Caco-2 (cell line): ENCODE results near the gene MYDGF. TPM values are rescaled to one million over a fixed set of nuclear protein-coding genes. Genes with fewer than 3 reads are reported as not detected.

Experiments used
- BruUV-seq: library from RNA; stranded (reverse); fragments of 400-500 nt; replicated peaks from 2 replicates; lab custom pipeline; 2021; lab: Mats Ljungman, UMichigan
- CTCF ChIA-PET: fragments of 300-600 bp; sonication (Branson Sonifier 250); formaldehyde crosslinking; loops from one replicate; lab custom pipeline; 2022; ENCODE audit warnings: antibody characterized with exemption; lab: Charles Lee
- POLR2A ChIA-PET: fragments of 300-600 bp; sonication (Branson Sonifier 250); formaldehyde crosslinking; loops from one replicate; lab custom pipeline; 2022; ENCODE audit warnings: antibody characterized with exemption; lab: Charles Lee
- DNase-seq, 2 experiments: peaks; one replicate each; pipeline versions ENCODE4 v3.0.0 to v3.0.0-alpha.2; 2020 to 2022
- H3K27me3 ChIP-seq: replicated peaks from 2 replicates; pipeline ENCODE4 v1.6.0; 2011; ENCODE audit warnings: low read length; ENCODE audit not compliant: control insufficient read depth, insufficient read depth
- H3K36me3 ChIP-seq: 2 replicates; pipeline ENCODE4 v1.5.1; 2011; ENCODE audit warnings: low read length; ENCODE audit not compliant: control insufficient read depth, insufficient read depth
- H3K4me1 ChIP-seq: fragments of 250-450 bp; sonication (Bioruptor Pico); 2 replicates; pipeline ENCODE4 v1.5.1; 2020; ENCODE audit warnings: mild to moderate bottlenecking
- H3K4me3 ChIP-seq: 2 replicates; pipeline ENCODE4 v1.5.1; 2011; ENCODE audit warnings: low read depth, mild to moderate bottlenecking, control low read depth, low read length
- H3K9me3 ChIP-seq: fragments of 250-450 bp; sonication (Bioruptor Pico); 2 replicates; pipeline ENCODE4 v1.5.1; 2020; ENCODE audit warnings: mild to moderate bottlenecking, moderate library complexity
- H3K27ac Mint-ChIP-seq: one replicate; pipeline ENCODE4 v1.8.0; 2022; ENCODE audit warnings: mixed read lengths; ENCODE audit not compliant: unreplicated experiment
- H3K27me3 Mint-ChIP-seq: one replicate; pipeline ENCODE4 v1.8.0; 2022; ENCODE audit warnings: mixed read lengths; ENCODE audit not compliant: insufficient read depth, unreplicated experiment
- H3K36me3 Mint-ChIP-seq: one replicate; pipeline ENCODE4 v1.8.0; 2022; ENCODE audit warnings: mild to moderate bottlenecking, mixed read lengths; ENCODE audit not compliant: insufficient read depth, unreplicated experiment
- H3K4me1 Mint-ChIP-seq: one replicate; pipeline ENCODE4 v1.8.0; 2022; ENCODE audit warnings: low read depth, mixed read lengths; ENCODE audit not compliant: unreplicated experiment
- H3K4me3 Mint-ChIP-seq: one replicate; pipeline ENCODE4 v1.8.0; 2022; ENCODE audit warnings: mild to moderate bottlenecking, moderate library complexity, mixed read lengths; ENCODE audit not compliant: unreplicated experiment
- H3K9me3 Mint-ChIP-seq: one replicate; pipeline ENCODE4 v1.8.0; 2022; ENCODE audit warnings: mixed read lengths; ENCODE audit not compliant: unreplicated experiment
- intact Hi-C: fragments of 100-400 bp; cut with micrococcal nuclease; formaldehyde crosslinking; loops from one replicate; pipeline ENCODE4 v1.10.0; 2022; ENCODE audit not compliant: unreplicated experiment
- total RNA-seq: library from RNA; stranded (reverse); gene quantifications from 2 replicates; pipeline ENCODE4 v1.2.3, GENCODE V29; 2022
- TF ChIP-seq, protein P1 (sequence below), 2 experiments: fragments of 200-600 bp in 1 of 2; IDR thresholded peaks; 1 replicate in 1 of 2; 2 replicates in 1 of 2; pipeline versions ENCODE4 v1.5.1 to v1.8.0; 2011 to 2022; ENCODE audit warnings: antibody characterized with exemption in 1 of 2, control low read depth in 1 of 2, inconsistent platforms in 1 of 2, low read depth in 1 of 2, low read length in 1 of 2, mild to moderate bottlenecking in 1 of 2, moderate library complexity in 1 of 2; ENCODE audit not compliant: insufficient read depth in 1 of 2, severe bottlenecking in 1 of 2, unreplicated experiment in 1 of 2

Gene MYDGF
- total RNA-seq, 1 experiment from 2014 or later, result 106 TPM

DNA sequence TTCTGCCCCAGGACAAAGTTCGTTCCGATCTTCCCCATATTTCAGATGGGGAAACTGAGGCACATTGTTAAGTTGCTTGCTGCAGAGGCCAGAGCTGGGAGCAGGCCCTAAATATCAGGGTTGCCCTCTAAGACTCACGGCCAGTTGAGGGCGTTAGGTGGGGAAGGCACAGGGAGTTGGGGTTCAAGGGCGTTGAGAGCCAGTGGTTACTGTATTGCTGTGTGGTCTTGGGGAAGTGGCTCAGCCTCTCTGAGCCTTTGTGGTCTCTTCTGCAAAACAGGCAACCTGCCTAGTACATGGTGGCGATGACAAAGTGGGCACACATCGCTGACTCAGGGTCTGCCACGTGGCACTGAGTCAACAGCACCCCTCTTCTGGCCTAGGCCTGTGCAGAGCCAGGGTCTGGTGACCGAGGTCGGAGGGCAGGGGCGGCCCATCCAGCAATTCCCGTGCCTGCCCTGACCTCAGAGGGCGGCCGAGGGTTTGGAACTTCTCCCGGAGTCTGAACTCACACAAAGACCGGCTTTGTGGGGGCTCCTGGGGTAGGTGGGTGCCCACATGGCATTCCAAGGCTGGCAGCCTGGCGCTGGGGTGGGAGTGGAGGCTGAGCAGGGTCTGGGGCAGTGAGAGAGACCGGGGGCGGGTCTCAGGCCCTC, 20.6 kb downstream of the MYDGF start:
- POLR2A ChIA-PET, result no interaction called here
- no peak overlapping the region for H3K27ac Mint-ChIP-seq

DNA sequence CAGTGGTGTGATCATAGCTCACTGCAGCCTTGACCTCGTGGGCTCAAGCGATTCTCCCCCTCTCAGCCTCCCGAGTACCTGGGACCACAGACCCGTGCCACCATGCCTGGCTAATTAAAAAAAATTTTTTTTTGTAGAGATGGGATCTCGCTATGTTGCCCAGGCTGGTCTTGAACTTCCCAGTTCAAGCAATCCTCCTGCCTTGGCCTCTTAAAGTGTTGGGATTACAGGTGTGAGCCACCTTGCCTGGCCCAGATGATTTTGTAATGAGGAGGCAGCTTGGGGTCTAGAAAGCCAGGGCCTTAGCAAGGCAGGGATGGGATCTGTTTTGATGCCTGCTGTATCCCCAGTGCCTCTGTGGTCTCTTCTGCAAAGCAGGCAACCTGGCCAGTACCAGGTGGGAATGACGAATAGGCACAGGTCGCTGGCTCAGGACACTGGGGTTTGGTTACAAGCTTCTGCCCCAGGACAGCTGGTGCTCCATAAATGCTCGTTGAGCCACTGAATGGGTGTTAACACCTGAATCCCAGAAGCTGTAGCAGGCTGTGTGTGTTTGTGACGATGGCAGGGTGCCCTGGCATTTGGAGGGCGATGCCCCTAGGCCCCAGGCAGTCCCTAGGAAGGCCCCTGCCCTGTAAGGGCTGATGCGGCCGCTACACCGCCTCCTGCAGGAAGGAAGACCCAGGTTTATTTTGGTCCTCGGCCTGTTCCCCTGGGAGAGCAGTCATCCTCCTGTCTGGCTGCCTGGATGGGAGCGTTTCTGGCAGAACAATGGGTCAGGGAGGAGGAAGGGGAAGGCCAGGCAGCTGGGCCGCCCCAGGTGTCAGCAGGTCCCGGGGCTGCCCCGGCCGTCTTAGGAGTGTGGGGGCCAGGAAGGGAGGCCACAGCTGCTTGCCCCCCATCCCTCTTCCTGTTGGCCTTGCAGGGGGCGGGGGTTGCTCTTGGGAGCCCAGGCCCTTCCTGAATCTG, 22.2 kb downstream of the MYDGF start:
- ChIA-PET POLR2A (no interaction called here), CTCF (no interaction called here)
- intact Hi-C loops, result no loop called here
- Histone ChIP-seq H3K36me3 (peaks cover 2% of the 10 kb centered on the region), H3K27me3 (no peaks in the 10 kb centered on the region), H3K9me3 (no peaks in the 10 kb centered on the region), H3K4me1 (no peaks in the 10 kb centered on the region), H3K4me3 (no peak overlapping the region)
- no peaks in the 10 kb centered on the region for H3K9me3 Mint-ChIP-seq
- no peaks in the 10 kb centered on the region for H3K27me3 Mint-ChIP-seq
- no peak for DNase-seq
- BruUV-seq, result no TSS peak
- no peak overlapping the region for H3K27ac Mint-ChIP-seq
- TF ChIP-seq, protein P1, sequence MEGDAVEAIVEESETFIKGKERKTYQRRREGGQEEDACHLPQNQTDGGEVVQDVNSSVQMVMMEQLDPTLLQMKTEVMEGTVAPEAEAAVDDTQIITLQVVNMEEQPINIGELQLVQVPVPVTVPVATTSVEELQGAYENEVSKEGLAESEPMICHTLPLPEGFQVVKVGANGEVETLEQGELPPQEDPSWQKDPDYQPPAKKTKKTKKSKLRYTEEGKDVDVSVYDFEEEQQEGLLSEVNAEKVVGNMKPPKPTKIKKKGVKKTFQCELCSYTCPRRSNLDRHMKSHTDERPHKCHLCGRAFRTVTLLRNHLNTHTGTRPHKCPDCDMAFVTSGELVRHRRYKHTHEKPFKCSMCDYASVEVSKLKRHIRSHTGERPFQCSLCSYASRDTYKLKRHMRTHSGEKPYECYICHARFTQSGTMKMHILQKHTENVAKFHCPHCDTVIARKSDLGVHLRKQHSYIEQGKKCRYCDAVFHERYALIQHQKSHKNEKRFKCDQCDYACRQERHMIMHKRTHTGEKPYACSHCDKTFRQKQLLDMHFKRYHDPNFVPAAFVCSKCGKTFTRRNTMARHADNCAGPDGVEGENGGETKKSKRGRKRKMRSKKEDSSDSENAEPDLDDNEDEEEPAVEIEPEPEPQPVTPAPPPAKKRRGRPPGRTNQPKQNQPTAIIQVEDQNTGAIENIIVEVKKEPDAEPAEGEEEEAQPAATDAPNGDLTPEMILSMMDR (IDR thresholded peaks at IDR 0.05; ENCODE audit: insufficient read depth in 1 of 2, low read depth in 1 of 2, low read length in 1 of 2, severe bottlenecking in 1 of 2, unreplicated experiment in 1 of 2), result no peak
- peaks cover 23% of the 10 kb centered on the region for H3K36me3 Mint-ChIP-seq
- H3K4me1 Mint-ChIP-seq, result no peaks in the 10 kb centered on the region
- no peak overlapping the region for H3K4me3 Mint-ChIP-seq

More for the DNA sequence above, 20.6 kb downstream of the MYDGF start:
- TF ChIP-seq, protein P1 (IDR thresholded peaks at IDR 0.05; ENCODE audit: insufficient read depth in 1 of 2, low read depth in 1 of 2, low read length in 1 of 2, severe bottlenecking in 1 of 2, unreplicated experiment in 1 of 2), result no peak
- BruUV-seq, result no TSS peak
- Histone ChIP-seq H3K4me3 (no peak overlapping the region), H3K4me1 (no peaks in the 10 kb centered on the region), H3K27me3 (no peaks in the 10 kb centered on the region), H3K36me3 (peaks cover 2% of the 10 kb centered on the region), H3K9me3 (no peaks in the 10 kb centered on the region)
- intact Hi-C loops, result no loop called here
- H3K4me1 Mint-ChIP-seq, result no peaks in the 10 kb centered on the region
- no peaks in the 10 kb centered on the region for H3K27me3 Mint-ChIP-seq
- H3K36me3 Mint-ChIP-seq, result peaks cover 37% of the 10 kb centered on the region
- CTCF ChIA-PET, result no interaction called here
- H3K9me3 Mint-ChIP-seq, result no peaks in the 10 kb centered on the region
- DNase-seq, result no peak
- H3K4me3 Mint-ChIP-seq, result no peak overlapping the region

DNA sequence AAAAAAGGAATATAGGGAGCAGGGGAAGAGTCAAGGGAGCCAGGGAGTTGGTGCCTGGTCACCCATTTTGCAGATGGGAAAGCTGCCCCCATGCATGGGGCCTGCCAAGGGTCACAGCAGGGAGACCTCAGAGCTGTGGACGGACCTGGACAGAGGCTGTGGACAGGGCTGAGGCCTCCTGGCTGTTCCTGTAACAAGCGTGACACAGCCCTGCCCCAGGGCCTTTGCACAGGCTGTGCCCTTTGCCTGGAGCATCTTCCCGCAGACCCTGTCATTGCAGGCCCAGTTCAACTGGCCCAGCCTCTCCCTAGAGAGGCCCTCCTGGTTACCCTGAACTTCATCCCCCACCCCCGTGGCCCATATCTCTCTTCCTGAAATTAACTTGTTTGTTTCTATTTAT, 24.4 kb downstream of the MYDGF start:
- no peaks in the 10 kb centered on the region for H3K27me3 Mint-ChIP-seq
- ChIA-PET CTCF (no interaction called here), POLR2A (interaction anchor here (0.7 kb wide), 1 partner anchor 146 kb away, joined by 7 read pairs; no protein-coding TSS in a partner anchor)
- TF ChIP-seq, protein P1 (IDR thresholded peaks at IDR 0.05; ENCODE audit: insufficient read depth in 1 of 2, low read depth in 1 of 2, low read length in 1 of 2, severe bottlenecking in 1 of 2, unreplicated experiment in 1 of 2), result no peak
- DNase-seq, result no peak
- H3K9me3 Mint-ChIP-seq, result no peaks in the 10 kb centered on the region
- H3K27ac Mint-ChIP-seq, result no peak overlapping the region
- no peak overlapping the region for H3K4me3 Mint-ChIP-seq
- Histone ChIP-seq H3K27me3 (no peaks in the 10 kb centered on the region), H3K9me3 (no peaks in the 10 kb centered on the region), H3K36me3 (peaks cover 3% of the 10 kb centered on the region), H3K4me1 (no peaks in the 10 kb centered on the region), H3K4me3 (no peak overlapping the region)
- no peaks in the 10 kb centered on the region for H3K4me1 Mint-ChIP-seq
- peaks cover 23% of the 10 kb centered on the region for H3K36me3 Mint-ChIP-seq
- BruUV-seq, result no TSS peak
- intact Hi-C loops, result no loop called here
